ENCODE data around the gene ZSWIM1. TPM values are rescaled to one million over a fixed set of nuclear protein-coding genes. Genes with fewer than 3 reads are reported as not detected.

The ZSWIM1 gene
- 8.3 and 11.1 TPM in 2 replicates for total RNA-seq

DNA sequence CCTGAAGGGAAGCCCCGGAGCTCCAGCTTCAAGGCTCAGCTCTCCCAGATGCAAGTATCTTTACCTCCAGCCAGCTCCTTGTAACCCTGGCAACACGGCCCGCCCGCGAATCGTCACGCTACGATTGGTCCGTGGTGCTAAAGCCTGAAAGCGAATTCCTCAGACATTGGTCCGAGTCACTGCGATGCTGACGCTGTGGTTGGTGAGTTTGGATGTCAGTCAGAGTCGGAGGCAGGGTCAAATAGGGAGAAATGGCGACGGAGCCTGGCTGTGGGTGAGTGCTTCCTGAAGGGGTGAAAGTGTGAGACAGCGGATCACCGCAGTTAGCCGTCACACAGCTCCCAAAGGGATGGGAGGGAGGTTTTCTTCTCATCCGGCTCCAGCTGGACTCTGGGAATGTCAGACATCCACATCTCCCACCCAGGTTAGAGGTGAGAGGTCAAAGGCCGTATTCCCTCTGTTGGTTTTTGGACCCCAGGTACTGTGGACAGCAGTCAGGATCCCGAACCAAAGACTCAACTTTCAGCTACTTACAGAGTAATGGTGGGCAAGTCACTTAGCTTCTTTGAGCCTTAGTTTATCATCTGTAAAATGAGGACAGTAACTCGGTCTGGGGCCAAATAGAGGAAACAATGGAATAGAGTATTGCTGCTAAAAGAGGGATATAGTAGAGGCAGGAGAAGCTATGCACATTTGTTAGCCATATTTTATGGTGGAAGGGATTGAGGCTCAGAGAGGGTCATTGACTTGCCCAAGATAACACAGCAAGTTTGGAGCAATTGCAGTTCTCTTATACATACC is at the start of gene ZSWIM1:
TSS of gene ZSWIM1 (plus strand) at position 240 of the 801 bp plus-strand sequence. CDS start 1,366 bp downstream, outside the sequence.

GRCh38 chr20:45833030-45833882 is 47.8 kb upstream of the ZSWIM1 start, which contains the start of gene SNX21:
TSS of gene SNX21 (plus strand) at chr20:45833799. CDS start at chr20:45833920, 121 bp downstream.

DNA sequence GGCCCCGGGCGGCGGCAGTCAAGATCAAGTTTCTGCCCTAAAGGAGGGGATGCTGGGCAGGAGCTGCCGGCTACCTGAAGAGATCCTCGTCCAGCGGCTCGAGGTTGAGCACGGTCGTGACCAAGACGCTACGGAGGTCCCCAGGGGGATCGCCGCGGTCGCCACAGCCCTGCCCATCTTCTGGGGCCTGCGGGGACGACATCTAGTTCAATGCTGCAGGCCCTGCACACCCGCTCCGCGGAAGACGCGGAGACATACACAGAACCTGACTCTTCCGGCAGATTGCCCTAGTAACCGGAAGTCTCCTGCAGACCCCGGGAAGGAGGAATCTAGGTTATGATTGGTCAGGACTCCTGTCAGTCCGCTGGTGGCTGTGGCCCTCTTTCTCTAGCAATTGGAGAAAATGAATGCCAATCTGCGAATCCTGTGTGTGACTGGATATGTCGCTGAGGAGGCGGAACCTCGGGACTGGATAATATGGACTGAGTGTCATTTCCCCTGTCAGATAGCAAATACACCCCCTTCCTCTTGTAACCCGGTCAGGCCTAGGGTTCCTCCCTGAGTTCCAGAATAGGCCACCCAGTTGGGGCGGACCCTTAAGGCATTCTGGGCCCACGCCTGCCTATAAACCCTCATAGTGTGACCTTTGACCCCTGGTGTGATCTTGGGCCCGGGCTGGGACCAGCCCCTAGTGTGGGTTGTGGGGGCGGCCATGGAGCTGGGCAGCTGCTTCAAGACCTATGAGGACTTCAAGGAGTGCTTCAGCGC is 23.7 kb upstream of the ZSWIM1 start, which contains the start of the genes ACOT8 and ZSWIM3:
TSS of gene ACOT8 (minus strand) at position 279 of the 768 bp plus-strand sequence. CDS start at position 202, 77 bp downstream.
TSS of gene ZSWIM3 (plus strand) at position 501 of the 768 bp plus-strand sequence. CDS start at position 713, 212 bp downstream.

GRCh38 chr20:45887346-45887715 is 6.3 kb downstream of the ZSWIM1 start, which contains the start of gene SPATA25:
TSS of gene SPATA25 (minus strand) at chr20:45887622. CDS start at chr20:45887590, 32 bp downstream.

DNA sequence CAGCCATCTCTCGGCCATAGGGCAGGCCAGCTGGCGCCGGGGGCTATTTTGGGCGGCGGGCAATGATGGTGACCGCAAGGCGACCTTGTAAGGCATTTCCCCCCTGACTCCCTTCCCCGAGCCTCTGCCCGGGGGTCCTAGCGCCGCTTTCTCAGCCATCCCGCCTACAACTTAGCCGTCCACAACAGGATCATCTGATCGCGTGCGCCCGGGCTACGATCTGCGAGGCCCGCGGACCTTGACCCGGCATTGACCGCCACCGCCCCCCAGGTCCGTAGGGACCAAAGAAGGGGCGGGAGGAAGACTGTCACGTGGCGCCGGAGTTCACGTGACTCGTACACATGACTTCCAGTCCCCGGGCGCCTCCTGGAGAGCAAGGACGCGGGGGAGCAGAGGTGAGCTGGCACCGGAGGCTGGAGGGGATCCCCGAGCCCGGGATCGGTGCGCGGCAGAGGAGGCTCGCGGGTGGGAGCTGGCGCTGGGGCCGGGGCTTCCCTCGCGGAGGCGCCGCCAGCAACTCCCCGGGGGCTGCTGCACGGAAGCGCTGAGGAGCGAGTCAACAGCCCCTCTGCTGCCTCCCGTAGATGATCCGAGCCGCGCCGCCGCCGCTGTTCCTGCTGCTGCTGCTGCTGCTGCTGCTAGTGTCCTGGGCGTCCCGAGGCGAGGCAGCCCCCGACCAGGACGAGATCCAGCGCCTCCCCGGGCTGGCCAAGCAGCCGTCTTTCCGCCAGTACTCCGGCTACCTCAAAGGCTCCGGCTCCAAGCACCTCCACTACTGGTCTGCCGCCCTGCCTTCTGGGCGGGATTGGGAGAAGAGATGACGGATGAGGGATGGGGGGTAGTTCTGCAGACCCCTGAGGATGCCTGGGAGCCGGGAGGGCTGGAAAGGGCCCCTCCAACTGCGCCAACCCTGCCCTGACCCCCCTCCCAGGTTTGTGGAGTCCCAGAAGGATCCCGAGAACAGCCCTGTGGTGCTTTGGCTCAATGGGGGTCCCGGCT is 10.3 kb downstream of the ZSWIM1 start, which contains the start of the genes CTSA and NEURL2:
TSS of gene CTSA (plus strand) at position 351 of the 999 bp plus-strand sequence. CDS start at position 585, 234 bp downstream.
TSS of gene NEURL2 (minus strand) at position 224 of the 999 bp plus-strand sequence. CDS start at position 7, 217 bp downstream.

DNA sequence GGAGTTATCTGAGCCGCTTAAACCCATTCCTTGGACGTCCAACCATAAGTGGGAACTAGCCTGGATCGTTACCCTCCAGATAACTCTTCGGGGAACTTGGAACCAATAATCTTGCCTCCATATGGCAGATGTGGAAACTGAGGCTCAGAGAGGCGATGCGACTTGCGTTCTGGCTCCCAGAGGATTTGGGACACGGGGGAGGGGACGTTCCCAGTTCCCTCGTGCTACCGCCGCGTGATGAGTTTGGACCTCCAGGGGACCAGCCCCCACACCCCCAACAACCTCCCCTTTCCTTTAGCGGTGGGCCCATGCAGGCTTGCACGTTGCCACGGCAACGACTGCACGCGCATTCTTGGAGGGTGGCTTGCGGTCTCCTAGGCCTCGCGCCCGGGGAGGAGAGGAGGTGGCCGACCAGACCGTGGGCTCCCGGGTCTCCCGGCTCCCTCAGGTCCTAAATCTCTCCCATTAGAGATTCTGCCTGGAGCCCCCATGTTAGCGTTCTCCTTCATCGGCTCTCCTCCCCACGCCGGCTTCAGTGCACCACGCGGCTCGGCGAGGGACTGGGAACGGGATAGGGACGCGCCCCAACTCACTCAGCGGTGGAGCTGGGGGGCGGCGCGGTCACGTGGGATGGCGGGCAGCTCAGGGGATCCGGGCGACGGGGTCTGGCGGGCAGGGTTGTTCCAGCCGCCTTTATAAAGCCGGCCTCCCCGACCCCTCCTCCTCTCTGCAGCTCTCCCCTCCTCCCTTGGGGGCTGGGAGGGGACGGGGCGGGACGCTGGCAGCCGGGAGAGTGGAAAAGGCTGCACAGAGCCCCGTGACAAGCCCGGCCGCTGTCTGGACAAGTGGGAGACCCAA is 30.7 kb downstream of the ZSWIM1 start, which contains the start of gene PLTP:
TSS of gene PLTP (minus strand) at position 670 of the 858 bp plus-strand sequence. CDS start 703 bp downstream, outside the sequence.

Other genes with a start within 250 kb of the ZSWIM1 start
- not detected in 2 replicates for gene WFDC9, start 249.9 kb upstream of the ZSWIM1 start, total RNA-seq
- not detected in 2 replicates for gene WFDC11, start 211.0 kb upstream of the ZSWIM1 start, total RNA-seq
- not detected in 2 replicates for gene WFDC13, start 179.2 kb upstream of the ZSWIM1 start, total RNA-seq
- not detected in 2 replicates for gene WFDC10B, start 176.2 kb upstream of the ZSWIM1 start, total RNA-seq
- gene SPINT4, start 158.9 kb upstream of the ZSWIM1 start, total RNA-seq, result not detected in 2 replicates
- gene WFDC3, start 89.3 kb upstream of the ZSWIM1 start, total RNA-seq, result not detected in 2 replicates
- gene DNTTIP1, start 89.3 kb upstream of the ZSWIM1 start, total RNA-seq, result 23.3 and 25.9 TPM in 2 replicates
- gene UBE2C, start 68.6 kb upstream of the ZSWIM1 start, total RNA-seq, result 3.7 and 10.7 TPM in 2 replicates
- 1.9 TPM in 1 of 2 replicates, not detected in the other for gene TNNC2, start 53.9 kb upstream of the ZSWIM1 start, total RNA-seq
- gene SNX21, start 47.4 kb upstream of the ZSWIM1 start, total RNA-seq, result 71.0 and 101 TPM in 2 replicates
- 22.9 and 27.6 TPM in 2 replicates for gene ACOT8, start 23.8 kb upstream of the ZSWIM1 start, total RNA-seq
- 2.2 and 2.7 TPM in 2 replicates for gene ZSWIM3, start 23.6 kb upstream of the ZSWIM1 start, total RNA-seq
- 0.54 and 1.7 TPM in 2 replicates for gene SPATA25, start 6.4 kb downstream of the ZSWIM1 start, total RNA-seq
- gene NEURL2, start 10.0 kb downstream of the ZSWIM1 start, total RNA-seq, result 4.5 and 5.3 TPM in 2 replicates
- 142 and 151 TPM in 2 replicates for gene CTSA, start 10.1 kb downstream of the ZSWIM1 start, total RNA-seq
- gene PLTP, start 30.9 kb downstream of the ZSWIM1 start, total RNA-seq, result 432 and 477 TPM in 2 replicates
- 12.4 and 16.3 TPM in 2 replicates for gene PCIF1, start 53.5 kb downstream of the ZSWIM1 start, total RNA-seq
- gene ZNF335, start 91.0 kb downstream of the ZSWIM1 start, total RNA-seq, result 7.6 and 9.4 TPM in 2 replicates
- 0.12 TPM in 1 of 2 replicates, not detected in the other for gene MMP9, start 127.7 kb downstream of the ZSWIM1 start, total RNA-seq
- gene SLC12A5, start 148.0 kb downstream of the ZSWIM1 start, total RNA-seq, result not detected in 2 replicates
- 20.2 and 24.6 TPM in 2 replicates for gene NCOA5, start 208.7 kb downstream of the ZSWIM1 start, total RNA-seq
- 13.5 and 14.2 TPM in 2 replicates for gene CD40, start 237.1 kb downstream of the ZSWIM1 start, total RNA-seq

Measured in cardiac ventricle fibroblast (primary cell).